Raji (cell line): ENCODE results near the gene CNPY1.

Source experiments
- POLR2A ChIP-seq: IDR thresholded peaks from 2 replicates; pipeline ENCODE4 v1.6.1; 2011; ENCODE audit warnings: low read depth, low read length, control low read depth; ENCODE audit not compliant: insufficient read depth

Gene CNPY1

GRCh38 chr7:155505422-155505793, 41.0 kb downstream of the CNPY1 start:
- no peak for TF ChIP-seq POLR2A

DNA sequence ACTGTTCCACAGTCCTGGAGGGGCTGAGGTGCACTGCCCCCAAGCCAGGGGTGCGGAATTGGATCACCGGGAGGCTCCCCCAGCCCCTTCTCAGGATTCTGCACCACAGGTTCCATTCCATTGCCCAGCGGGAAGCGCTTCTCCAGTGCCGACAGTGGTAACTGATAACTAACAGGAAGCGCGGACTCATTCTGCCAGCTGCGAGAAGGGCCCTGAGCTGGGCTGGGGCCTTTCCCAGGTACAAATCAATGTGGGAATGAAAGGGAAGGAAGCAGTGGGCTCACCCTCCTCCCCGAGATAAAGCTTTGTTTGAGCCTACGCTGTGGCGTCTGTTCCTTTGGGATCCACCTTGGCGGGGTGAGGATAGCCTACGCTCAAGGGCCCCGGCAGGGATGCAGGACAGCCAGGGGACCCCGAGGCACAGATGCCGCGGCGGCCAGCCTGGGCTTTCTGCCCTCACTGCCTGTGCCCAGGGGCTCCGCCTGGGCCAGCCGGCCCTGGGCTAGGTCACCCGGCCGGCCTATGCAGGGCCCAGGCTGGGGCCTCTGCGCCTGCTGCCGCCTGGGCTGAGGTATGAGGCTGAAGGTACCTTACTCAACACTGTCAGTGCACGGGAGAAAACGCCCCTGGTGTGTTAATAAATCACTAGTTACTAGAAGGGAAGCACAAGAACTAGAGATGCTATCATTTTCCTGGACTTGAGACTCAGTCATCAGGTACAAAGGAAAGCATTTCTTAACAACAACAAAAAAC, 49.0 kb downstream of the CNPY1 start:
- TF ChIP-seq POLR2A = no peak

GRCh38 chr7:155496267-155497005, 49.9 kb downstream of the CNPY1 start:
- TF ChIP-seq POLR2A = no peak

DNA sequence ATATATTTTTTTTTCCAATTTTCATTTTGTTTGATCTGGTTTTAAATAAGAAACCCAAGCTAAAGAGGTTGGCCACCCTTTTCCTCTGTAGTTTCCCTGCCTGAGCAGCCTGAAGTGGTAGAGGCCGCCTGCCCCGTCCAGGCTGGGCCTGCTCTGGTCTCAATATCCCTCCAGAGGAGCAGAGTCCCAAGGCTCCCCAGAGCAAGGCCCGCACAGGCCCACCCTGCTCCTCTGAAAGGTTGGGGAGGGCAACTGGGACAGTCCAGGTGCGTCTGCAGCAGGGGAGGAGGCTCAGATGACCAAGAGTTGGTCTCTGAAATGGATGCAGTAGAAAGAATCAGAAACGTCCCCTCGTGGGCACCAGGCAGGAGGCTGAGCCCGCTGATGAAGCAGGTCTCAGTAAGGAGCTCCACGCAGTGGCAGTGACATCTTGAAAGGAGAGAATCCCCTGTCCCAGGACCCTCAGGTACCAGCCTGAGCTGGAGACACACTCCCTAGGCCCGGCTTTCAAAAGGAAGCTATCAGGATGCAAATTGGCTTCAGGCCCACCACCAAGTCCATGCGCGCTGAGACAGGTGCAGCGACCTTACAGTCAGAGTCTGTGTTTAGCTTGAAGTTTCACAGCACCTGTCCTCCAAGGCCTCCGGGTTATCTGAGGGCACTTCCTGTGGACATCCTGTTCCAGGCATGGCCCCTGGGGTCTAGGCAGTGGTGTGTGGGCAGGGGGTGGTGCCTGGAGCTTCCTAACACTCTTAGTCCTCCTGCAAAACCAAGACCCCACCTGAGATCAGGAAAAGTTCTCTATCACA, 50.7 kb downstream of the CNPY1 start:
- TF ChIP-seq POLR2A = no peak

GRCh38 chr7:155494551-155494950, 51.8 kb downstream of the CNPY1 start:
- TF ChIP-seq POLR2A = no peak

DNA sequence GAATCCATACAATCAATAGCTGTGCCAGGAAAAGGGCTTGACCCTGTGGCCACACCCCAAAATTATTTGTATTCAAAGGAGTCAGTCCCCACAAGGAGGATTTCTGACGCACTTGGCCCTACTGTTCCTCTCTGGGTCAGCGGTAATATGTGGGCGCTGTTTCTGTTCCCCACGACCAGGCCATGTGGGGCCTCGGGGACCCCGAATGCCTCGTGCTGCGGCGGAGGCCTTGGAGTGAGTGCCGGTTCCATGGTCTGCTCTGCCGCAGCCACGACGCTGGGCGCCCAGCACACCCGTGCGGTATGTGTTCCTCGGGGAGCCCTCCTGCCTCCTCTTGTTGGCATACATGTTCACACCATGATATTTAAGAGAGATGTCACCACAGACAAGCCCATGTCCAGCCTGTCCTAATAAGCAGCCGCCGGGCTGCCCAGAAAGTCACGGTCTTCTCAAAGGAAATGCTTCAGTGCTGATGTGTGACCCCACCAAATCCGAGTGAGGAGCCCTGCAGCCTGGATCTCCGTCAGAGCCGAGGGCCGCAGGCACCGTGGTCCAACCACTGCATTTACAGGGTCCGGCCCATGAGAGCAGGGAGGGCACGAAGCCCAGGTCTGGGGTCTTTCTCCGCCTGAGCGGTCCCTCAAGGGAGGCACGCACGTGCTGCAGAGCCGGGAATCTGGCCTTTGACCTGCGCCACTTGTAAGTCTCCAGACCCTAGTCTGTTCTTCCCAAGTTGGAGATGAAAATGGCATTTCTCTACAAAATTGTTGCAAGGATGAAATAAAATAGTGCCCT, 52.4 kb downstream of the CNPY1 start:
- no peak for TF ChIP-seq POLR2A

- no peak for TF ChIP-seq POLR2A
Measured at GRCh38 chr7:155491812-155492211, 54.5 kb downstream of the CNPY1 start.

DNA sequence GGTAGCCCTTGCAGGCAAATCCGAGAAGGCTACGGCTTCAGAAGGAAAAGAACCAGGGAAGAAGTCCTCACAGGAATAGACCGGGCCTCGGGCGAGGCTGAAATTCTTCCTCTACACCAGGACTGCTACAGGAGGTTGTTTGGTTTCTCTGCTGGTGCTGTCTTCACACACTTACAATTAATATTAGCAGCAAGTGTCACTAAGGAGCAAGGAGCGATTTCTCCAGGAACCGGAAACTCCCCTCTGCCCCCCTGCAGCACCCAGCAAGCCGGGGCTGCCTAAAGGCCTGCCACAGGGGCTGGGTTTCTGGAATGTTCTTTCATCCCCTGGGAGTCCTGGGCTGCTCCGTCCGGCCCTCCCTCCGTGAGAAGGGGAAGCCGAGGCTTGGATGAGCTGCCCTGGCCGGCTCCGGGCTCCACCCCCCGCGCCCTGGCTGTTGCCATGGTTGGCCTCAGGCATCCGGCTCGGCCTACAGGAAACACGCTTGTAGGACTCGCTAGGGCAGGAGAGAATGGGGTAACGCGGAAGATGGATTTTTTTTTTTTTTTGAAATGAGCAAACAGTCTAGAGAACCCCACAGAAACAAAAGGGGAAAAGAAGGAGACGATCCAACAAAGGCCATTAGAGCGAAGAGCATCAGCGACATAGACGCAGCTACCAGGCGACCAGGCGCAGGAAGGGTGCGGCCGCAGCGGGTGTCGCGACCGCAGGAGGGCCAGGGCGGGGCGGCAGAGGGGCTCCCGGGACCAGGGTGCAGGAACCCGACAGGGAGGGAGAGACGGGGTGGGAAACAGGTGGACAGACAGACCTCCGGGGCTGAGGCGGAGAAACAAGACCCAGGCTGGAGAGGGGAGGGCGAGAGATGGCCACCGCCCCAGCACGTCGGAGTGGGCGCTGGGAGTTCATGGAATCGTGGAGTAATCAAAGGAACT, 55.4 kb downstream of the CNPY1 start:
- TF ChIP-seq POLR2A = no peak

GRCh38 chr7:155489862-155490696, 56.3 kb downstream of the CNPY1 start:
- TF ChIP-seq POLR2A = no peak

GRCh38 chr7:155489158-155489840, 57.1 kb downstream of the CNPY1 start:
- TF ChIP-seq POLR2A = no peak

- TF ChIP-seq POLR2A = no peak
Measured at GRCh38 chr7:155488483-155489127, 57.8 kb downstream of the CNPY1 start.
